Forelimb muscle (tissue), 1 donor: ENCODE measurements around the gene PLA2G4D. TPM values are rescaled to one million over a fixed set of nuclear protein-coding genes. Genes with fewer than 3 reads are reported as not detected.

ENCODE experiments used
- DNase-seq: peaks from one replicate; pipeline ENCODE4 v3.0.0-alpha.2; 2013; ENCODE audit warnings: low read depth
- polyA plus RNA-seq: library from polyadenylated mRNA; unstranded; fragments of 120-200 nt; gene quantifications from one replicate; pipeline ENCODE4 v1.2.1, GENCODE V29; 2013; ENCODE audit not compliant: insufficient read length

The PLA2G4D gene
- polyA plus RNA-seq, 1 donor: 0.14 TPM

GRCh38 chr15:42021593-42021992 is 72.8 kb downstream of the PLA2G4D start:
- DNase-seq: no peak

GRCh38 chr15:42020713-42021273 is 73.6 kb downstream of the PLA2G4D start, which contains the start of gene PLA2G4E:
TSS of gene PLA2G4E (minus strand) at chr15:42021042. CDS start at chr15:42021030, 12 bp downstream.
- DNase-seq: no peak

GRCh38 chr15:42018306-42019224 is 75.8 kb downstream of the PLA2G4D start:
- no peak for DNase-seq

Other genes starting within 250 kb of the PLA2G4D start
- 1.9 TPM for gene SPTBN5, start 200.5 kb downstream of the PLA2G4D start, polyA plus RNA-seq
- 39.6 TPM for gene EHD4, start 122.0 kb downstream of the PLA2G4D start, polyA plus RNA-seq
- gene PLA2G4E, start 73.5 kb downstream of the PLA2G4D start, polyA plus RNA-seq: 2.0 TPM
- gene PLA2G4F, start 62.1 kb upstream of the PLA2G4D start, polyA plus RNA-seq: not detected
- gene VPS39, start 113.7 kb upstream of the PLA2G4D start, polyA plus RNA-seq: 46.7 TPM
- gene GANC, start 178.6 kb upstream of the PLA2G4D start, polyA plus RNA-seq: 14.9 TPM
- 38.0 TPM for gene TMEM87A, start 178.9 kb upstream of the PLA2G4D start, polyA plus RNA-seq